NCI-H1417 treated with DMSO at 0.1 percent for 48 hours (cell line): ENCODE results near the gene USF3.

Experiments
- DNase-seq: peaks from one replicate; lab custom pipeline; 2025; lab: John Stamatoyannopoulos, UW

Gene USF3

DNA sequence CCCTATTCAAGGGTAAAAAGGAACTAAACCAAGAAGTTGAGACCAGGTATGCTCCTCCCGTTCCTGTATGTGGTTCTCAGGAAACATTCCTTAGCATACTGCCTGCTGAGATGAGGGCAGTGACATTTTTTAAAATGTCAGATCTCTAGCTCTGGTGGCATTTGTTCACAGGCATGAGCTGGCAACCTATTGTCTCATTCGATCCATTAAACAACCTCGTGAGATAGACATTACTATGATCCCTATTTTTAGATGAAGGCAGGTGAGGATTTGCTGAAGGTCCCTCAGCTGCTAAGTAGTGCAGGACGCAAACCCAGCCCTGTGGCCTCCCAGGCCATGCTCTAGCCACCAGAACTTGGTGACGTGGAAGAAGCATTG, 89.2 kb downstream of the USF3 start:
- DNase-seq, result no peak

GRCh38 chr3:113606539-113607218, 89.8 kb downstream of the USF3 start:
- DNase-seq, result no peak

- DNase-seq, result no peak
Observed at GRCh38 chr3:113602836-113603235, 93.6 kb downstream of the USF3 start.

GRCh38 chr3:113602256-113602655, 94.2 kb downstream of the USF3 start:
- no peak for DNase-seq

GRCh38 chr3:113601240-113601639, 95.2 kb downstream of the USF3 start:
- DNase-seq, result no peak

- no peak for DNase-seq
Observed at GRCh38 chr3:113600418-113601182, 95.8 kb downstream of the USF3 start.
